ENCODE data around the gene SSR1. TPM values are rescaled to one million over a fixed set of nuclear protein-coding genes. Genes with fewer than 3 reads are reported as not detected.

SSR1 gene
- total and polyA plus RNA-seq, 4 donors: 43.6 to 115 (median 79.9) TPM

- H3K4me1 ChIP-seq (ENCODE audit: control insufficient read depth in 4 of 4, insufficient read depth in 4 of 4, low read length in 3 of 4): peaks cover 5 to 16% (median 11%) of the 10 kb centered on the region in 4 donors
- no peaks in the 10 kb centered on the region for H3K9me3 ChIP-seq (ENCODE audit: control insufficient read depth in 4 of 4, low read length in 3 of 4)
- peak overlapping the region in 1 of 3 donors; percentile 36 for H3K4me3 ChIP-seq (ENCODE audit: low read depth in 1 of 3, low read length in 3 of 3)
- H3K9ac ChIP-seq (ENCODE audit: low read depth in 1 of 2, low read length in 2 of 2): no peak overlapping the region
- H3K27me3 ChIP-seq (ENCODE audit: control insufficient read depth in 4 of 4, insufficient read depth in 4 of 4, low read length in 3 of 4): no peaks in the 10 kb centered on the region
- 42% methylated on average over 1 of the region's 1 CpG for WGBS
- H3K36me3 ChIP-seq (ENCODE audit: control insufficient read depth in 4 of 4, insufficient read depth in 3 of 4, low read depth in 1 of 4, low read length in 3 of 4): peaks cover 5 to 27% (median 21%) of the 10 kb centered on the region in 4 donors
- no peak overlapping the region for H3K27ac ChIP-seq (ENCODE audit: low read depth in 1 of 2, low read length in 2 of 2)
- TF ChIP-seq REST (IDR thresholded peaks at IDR 0.05): no peak
- TF ChIP-seq SP1 (IDR thresholded peaks at IDR 0.05): no peak
- TF ChIP-seq EGR1 (IDR thresholded peaks at IDR 0.05; ENCODE audit: low read depth in 2 of 2): no peak
- no peak for TF ChIP-seq ZBTB33 (IDR thresholded peaks at IDR 0.05)
- no peak for TF ChIP-seq GABPA (IDR thresholded peaks at IDR 0.05 in 1 of 2, conservative IDR thresholded peaks at IDR 0.05 in 1 of 2)
- TF ChIP-seq RXRA (IDR thresholded peaks at IDR 0.05): no peak
- no peak for TF ChIP-seq NR2F2 (IDR thresholded peaks at IDR 0.05)
- no peak for TF ChIP-seq MAX (IDR thresholded peaks at IDR 0.05)
- no peak for TF ChIP-seq RAD21 (IDR thresholded peaks at IDR 0.05)
- TF ChIP-seq HNF4G (IDR thresholded peaks at IDR 0.05): no peak
- TF ChIP-seq JUND (IDR thresholded peaks at IDR 0.05): no peak
- TF ChIP-seq ATF3 (IDR thresholded peaks at IDR 0.05): no peak
- DNase-seq (ENCODE audit: low spot score): no peak
Measured at GRCh38 chr6:7311176-7311575, 1.8 kb downstream of the SSR1 start.

GRCh38 chr6:7309050-7309449 is 3.9 kb downstream of the SSR1 start:
- 96% methylated on average over 5 of the region's 5 CpGs for WGBS
- no peak overlapping the region for H3K4me3 ChIP-seq (ENCODE audit: low read depth in 1 of 3, low read length in 3 of 3)

More at GRCh38 chr6:7309050-7309449, 3.9 kb downstream of the SSR1 start:
- Histone ChIP-seq H3K4me1 (ENCODE audit: control insufficient read depth in 4 of 4, insufficient read depth in 4 of 4, low read length in 3 of 4) (peaks cover 5 to 16% (median 11%) of the 10 kb centered on the region in 4 donors), H3K27me3 (ENCODE audit: control insufficient read depth in 4 of 4, insufficient read depth in 4 of 4, low read length in 3 of 4) (no peaks in the 10 kb centered on the region), H3K36me3 (ENCODE audit: control insufficient read depth in 4 of 4, insufficient read depth in 3 of 4, low read depth in 1 of 4, low read length in 3 of 4) (peaks cover 5 to 42% (median 36%) of the 10 kb centered on the region in 4 donors), H3K9me3 (ENCODE audit: control insufficient read depth in 4 of 4, low read length in 3 of 4) (no peaks in the 10 kb centered on the region), H3K27ac (ENCODE audit: low read depth in 1 of 2, low read length in 2 of 2) (no peak overlapping the region), H3K9ac (ENCODE audit: low read depth in 1 of 2, low read length in 2 of 2) (no peak overlapping the region)
- TF ChIP-seq RAD21 (IDR thresholded peaks at IDR 0.05) (no peak), YY1 (IDR thresholded peaks at IDR 0.05) (no peak), ZBTB33 (IDR thresholded peaks at IDR 0.05) (no peak), SP1 (IDR thresholded peaks at IDR 0.05) (no peak), CTCF (IDR thresholded peaks at IDR 0.05; ENCODE audit: low read depth, low read length, missing input control) (no peak), RXRA (IDR thresholded peaks at IDR 0.05) (no peak), JUND (IDR thresholded peaks at IDR 0.05) (no peak), HNF4A (conservative IDR thresholded peaks at IDR 0.05) (no peak), REST (IDR thresholded peaks at IDR 0.05) (no peak)
- DNase-seq (ENCODE audit: low spot score): no peak

Measured in liver (tissue), 9 donors.